ENCODE results near the gene GTF2F2.

Gene GTF2F2, protein sequence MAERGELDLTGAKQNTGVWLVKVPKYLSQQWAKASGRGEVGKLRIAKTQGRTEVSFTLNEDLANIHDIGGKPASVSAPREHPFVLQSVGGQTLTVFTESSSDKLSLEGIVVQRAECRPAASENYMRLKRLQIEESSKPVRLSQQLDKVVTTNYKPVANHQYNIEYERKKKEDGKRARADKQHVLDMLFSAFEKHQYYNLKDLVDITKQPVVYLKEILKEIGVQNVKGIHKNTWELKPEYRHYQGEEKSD

DNA sequence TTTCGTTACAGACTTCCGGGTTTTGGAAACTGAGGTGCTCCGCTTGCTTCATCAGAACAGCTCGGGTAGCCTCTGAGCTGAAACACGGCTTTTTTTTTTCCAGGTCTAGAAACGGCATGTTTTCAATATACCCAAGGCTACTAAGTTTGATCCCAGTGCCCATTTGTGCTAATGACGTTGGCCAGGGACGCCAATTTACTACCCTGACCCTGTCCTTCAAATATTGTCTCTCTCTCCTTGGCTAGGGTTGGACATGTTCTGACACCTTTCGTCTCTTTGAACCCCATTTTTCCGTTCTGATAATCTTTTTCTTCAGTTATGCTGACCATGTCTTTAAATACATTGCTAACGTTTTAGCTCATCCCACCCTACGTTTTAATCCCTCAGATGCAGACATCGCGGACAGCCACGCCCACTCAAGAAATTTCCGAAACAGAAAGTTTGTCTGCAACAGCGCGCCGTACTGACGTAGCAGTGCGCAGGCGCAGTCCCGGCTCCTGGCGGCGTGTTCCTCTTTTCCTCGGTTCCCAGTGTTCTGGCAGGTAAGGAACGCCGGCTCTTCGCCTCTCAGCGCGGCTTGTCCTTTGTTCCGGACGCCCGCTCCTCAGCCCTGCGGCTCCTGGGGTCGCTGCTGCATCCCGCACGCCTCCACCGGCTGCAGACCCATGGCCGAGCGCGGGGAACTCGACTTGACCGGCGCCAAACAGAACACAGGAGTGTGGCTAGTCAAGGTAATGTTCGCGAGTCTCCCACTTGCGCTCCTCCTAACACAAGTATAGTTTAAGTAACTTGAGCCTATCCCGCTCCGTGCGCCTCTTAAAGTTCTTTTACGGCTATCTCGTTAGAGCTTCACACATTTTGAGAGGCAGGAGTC is at the start of gene GTF2F2:
Gene GTF2F2 (plus strand): TSS at position 520 of the 874 bp plus-strand sequence. CDS start 146 bp downstream, at position 666.
- TF ChIP-seq, protein P1, sequence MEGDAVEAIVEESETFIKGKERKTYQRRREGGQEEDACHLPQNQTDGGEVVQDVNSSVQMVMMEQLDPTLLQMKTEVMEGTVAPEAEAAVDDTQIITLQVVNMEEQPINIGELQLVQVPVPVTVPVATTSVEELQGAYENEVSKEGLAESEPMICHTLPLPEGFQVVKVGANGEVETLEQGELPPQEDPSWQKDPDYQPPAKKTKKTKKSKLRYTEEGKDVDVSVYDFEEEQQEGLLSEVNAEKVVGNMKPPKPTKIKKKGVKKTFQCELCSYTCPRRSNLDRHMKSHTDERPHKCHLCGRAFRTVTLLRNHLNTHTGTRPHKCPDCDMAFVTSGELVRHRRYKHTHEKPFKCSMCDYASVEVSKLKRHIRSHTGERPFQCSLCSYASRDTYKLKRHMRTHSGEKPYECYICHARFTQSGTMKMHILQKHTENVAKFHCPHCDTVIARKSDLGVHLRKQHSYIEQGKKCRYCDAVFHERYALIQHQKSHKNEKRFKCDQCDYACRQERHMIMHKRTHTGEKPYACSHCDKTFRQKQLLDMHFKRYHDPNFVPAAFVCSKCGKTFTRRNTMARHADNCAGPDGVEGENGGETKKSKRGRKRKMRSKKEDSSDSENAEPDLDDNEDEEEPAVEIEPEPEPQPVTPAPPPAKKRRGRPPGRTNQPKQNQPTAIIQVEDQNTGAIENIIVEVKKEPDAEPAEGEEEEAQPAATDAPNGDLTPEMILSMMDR (IDR thresholded peaks at IDR 0.05; ENCODE audit: extremely low read depth, insufficient read depth, missing control alignments), result no peak
- peak; percentile 83 for DNase-seq (ENCODE audit: low spot score)
- in situ Hi-C loops (cut with MboI; ENCODE audit: low pct_unique_long_range_greater_than_20kb, low sequenced_read_pairs, unreplicated experiment), result no loop called here

DNA sequence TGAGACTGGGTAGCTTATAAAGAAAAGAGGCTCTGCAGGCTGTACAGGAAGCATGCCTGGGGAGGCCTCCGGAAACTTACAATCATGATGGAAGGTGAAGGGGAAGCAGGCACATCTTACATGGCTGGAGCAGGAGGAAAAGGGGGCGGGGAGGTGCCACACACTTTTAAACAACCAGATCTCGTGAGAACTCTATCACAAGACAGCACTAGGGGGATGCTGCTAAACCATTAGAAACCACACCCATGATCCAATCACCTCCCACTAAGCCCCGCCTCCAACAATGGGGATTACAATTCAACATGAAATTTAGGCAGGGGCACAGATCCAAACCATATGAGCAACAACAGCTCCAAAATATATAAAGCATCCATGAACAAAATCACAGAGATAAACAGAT is 46.5 kb upstream of the GTF2F2 start:
- in situ Hi-C loops (cut with MboI; ENCODE audit: low pct_unique_long_range_greater_than_20kb, low sequenced_read_pairs, unreplicated experiment), result no loop called here
- TF ChIP-seq, protein P1 (IDR thresholded peaks at IDR 0.05; ENCODE audit: extremely low read depth, insufficient read depth, missing control alignments), result no peak
- DNase-seq (ENCODE audit: low spot score), result no peak

DNA sequence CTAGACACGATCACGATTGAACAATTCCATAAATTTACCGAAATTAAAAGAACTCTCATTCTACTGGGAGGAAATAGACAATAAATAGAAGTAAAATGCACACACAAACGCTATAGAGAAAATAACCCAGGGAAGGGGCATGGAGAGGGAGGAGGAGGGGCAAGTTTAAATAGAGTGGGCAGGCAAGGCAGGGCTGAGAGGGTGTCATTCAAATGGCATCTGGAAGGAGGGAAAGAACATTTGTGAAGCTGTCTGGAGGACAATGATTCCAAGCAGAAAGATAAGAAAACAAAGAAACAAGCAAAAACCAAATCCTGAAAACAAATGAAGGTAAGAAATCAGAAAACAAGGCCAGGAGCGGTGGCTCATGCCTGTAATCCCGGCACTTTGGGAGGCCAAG is 45.6 kb upstream of the GTF2F2 start:
- in situ Hi-C loops (cut with MboI; ENCODE audit: low pct_unique_long_range_greater_than_20kb, low sequenced_read_pairs, unreplicated experiment), result no loop called here
- no peak for DNase-seq (ENCODE audit: low spot score)
- TF ChIP-seq, protein P1 (IDR thresholded peaks at IDR 0.05; ENCODE audit: extremely low read depth, insufficient read depth, missing control alignments), result no peak

DNA sequence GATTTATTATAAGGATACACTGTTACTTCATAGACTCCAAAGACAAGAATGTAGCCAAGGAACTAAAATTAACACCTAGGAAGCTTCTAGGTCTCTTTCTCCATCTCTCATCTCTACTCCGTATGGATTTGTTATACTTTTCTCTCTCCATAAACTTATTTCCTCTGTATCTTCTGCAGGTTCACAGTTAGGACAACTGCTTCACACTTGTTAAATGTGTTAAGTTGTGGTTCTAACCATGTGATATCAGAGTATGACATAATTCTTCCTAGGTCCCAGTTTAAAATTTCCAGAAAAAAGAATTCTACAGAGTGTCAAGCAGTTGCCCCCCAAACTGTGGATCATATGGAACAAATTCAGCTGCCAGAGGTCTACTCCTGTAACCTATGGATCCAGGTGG is 42.3 kb upstream of the GTF2F2 start:
- DNase-seq (ENCODE audit: low spot score), result no peak
- in situ Hi-C loops (cut with MboI; ENCODE audit: low pct_unique_long_range_greater_than_20kb, low sequenced_read_pairs, unreplicated experiment), result no loop called here
- TF ChIP-seq, protein P1 (IDR thresholded peaks at IDR 0.05; ENCODE audit: extremely low read depth, insufficient read depth, missing control alignments), result no peak

DNA sequence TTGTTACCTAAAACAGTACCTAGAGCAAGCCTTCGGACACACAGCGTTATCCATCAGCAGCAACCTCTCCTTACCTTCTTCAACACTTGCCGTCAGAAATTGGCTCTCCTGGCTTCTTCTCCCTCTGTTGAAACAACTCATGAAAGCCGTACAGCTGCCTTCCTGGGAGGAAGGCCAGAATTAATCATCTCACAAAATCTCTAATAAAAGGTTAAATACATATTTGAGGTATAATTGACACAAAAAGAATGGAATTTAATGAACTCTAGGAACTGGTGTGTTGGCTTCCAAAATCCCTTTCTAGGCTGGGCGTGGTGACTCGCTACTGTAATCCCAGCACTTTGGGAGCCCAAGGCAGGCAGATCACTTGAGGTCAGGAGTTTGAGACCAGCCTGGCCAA is 37.3 kb upstream of the GTF2F2 start:
- DNase-seq (ENCODE audit: low spot score), result no peak
- in situ Hi-C loops (cut with MboI; ENCODE audit: low pct_unique_long_range_greater_than_20kb, low sequenced_read_pairs, unreplicated experiment), result no loop called here
- TF ChIP-seq, protein P1 (IDR thresholded peaks at IDR 0.05; ENCODE audit: extremely low read depth, insufficient read depth, missing control alignments), result no peak

DNA sequence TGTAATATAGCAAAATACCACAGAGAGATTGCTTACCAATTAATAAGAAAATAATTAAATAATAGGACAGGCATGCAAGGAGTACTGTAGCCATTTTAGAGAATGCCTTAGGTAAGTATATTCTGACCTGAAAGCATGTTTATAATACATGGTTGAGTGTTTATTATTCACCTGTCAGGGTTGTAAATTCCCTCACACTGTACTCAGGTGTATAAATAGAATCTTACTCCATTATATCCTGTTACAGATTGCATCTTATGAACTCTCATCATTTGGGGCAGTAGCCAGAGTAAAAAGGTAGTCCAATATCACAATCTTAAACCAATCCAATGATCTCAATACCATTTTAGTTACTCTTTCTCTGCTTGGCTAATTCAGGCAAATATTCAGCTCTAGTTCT is 35.8 kb upstream of the GTF2F2 start:
- no peak for DNase-seq (ENCODE audit: low spot score)
- TF ChIP-seq, protein P1 (IDR thresholded peaks at IDR 0.05; ENCODE audit: extremely low read depth, insufficient read depth, missing control alignments), result no peak
- in situ Hi-C loops (cut with MboI; ENCODE audit: low pct_unique_long_range_greater_than_20kb, low sequenced_read_pairs, unreplicated experiment), result no loop called here

All from GM13977 (cell line).